GM12864 (cell line): ENCODE data around the gene PARM1.

ENCODE experiments used
- DNase-seq: peaks from one replicate; pipeline ENCODE4 v3.0.0-alpha.2; 2011; ENCODE audit warnings: low read depth
- H3K4me3 ChIP-seq: 2 replicates; pipeline ENCODE4 v1.5.1; 2011; ENCODE audit warnings: mild to moderate bottlenecking, low read depth, low read length, control low read depth
- CTCF ChIP-seq: IDR thresholded peaks from 2 replicates; pipeline ENCODE4 v1.5.1; 2011; ENCODE audit warnings: low read depth, mild to moderate bottlenecking, moderate library complexity, low read length, control low read depth, inconsistent platforms; ENCODE audit errors: missing control alignments

PARM1 gene

GRCh38 chr4:74926007-74926406 is 6.9 kb upstream of the PARM1 start:
- DNase-seq: no peak
- no peak overlapping the region for H3K4me3 ChIP-seq
- TF ChIP-seq CTCF: no peak

- no peak overlapping the region for H3K4me3 ChIP-seq
- peak; percentile 26 for DNase-seq
- no peak for TF ChIP-seq CTCF
Observed at GRCh38 chr4:74930162-74930561, 2.8 kb upstream of the PARM1 start.

DNA sequence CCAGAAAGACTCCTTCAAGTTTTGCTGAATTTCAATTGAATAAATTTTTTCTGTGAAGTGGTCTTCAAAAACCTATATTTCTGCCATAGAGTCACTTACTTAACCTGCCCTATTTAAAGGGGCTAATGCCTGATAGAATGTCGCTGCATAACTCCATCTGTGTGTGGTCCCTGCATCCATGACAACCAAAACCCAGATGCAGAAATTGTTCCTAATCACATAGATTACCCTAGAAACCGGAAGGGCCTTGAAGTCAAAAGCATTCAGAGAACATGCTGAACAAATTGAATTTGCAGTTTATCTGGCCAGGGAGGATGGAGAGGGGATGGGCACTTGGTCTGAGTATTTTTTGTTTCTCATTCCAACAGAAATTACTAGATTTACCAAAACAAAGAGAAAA is 1.5 kb upstream of the PARM1 start:
- H3K4me3 ChIP-seq: no peak overlapping the region
- no peak for TF ChIP-seq CTCF
- no peak for DNase-seq

DNA sequence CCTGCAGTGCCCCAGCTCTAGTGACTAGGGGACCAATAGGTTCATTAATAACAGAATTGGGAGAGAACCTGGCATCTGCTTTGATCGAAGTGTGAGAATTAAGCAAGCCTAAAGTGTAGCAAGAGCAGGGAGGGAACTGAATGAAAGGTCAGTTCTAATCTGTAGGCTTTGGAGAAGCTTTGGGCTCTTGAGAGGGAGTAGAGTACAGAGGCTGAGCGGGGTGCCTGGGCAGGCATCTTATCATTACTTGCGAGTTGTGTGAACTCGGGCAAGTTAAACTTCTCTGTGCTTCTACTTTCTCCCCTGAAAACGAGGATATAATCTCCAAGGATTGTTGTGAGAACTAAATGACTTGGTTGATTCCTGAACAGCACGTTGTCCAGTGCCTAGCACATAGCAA is 906 bp upstream of the PARM1 start:
- no peak for TF ChIP-seq CTCF
- no peak overlapping the region for H3K4me3 ChIP-seq

GRCh38 chr4:74933562-74934015 is 673 bp downstream of the PARM1 start:
- no peak for TF ChIP-seq CTCF
- peak overlapping the region; percentile 61 for H3K4me3 ChIP-seq
- no peak for DNase-seq

More for the DNA sequence above, 906 bp upstream of the PARM1 start:
- no peak for DNase-seq

DNA sequence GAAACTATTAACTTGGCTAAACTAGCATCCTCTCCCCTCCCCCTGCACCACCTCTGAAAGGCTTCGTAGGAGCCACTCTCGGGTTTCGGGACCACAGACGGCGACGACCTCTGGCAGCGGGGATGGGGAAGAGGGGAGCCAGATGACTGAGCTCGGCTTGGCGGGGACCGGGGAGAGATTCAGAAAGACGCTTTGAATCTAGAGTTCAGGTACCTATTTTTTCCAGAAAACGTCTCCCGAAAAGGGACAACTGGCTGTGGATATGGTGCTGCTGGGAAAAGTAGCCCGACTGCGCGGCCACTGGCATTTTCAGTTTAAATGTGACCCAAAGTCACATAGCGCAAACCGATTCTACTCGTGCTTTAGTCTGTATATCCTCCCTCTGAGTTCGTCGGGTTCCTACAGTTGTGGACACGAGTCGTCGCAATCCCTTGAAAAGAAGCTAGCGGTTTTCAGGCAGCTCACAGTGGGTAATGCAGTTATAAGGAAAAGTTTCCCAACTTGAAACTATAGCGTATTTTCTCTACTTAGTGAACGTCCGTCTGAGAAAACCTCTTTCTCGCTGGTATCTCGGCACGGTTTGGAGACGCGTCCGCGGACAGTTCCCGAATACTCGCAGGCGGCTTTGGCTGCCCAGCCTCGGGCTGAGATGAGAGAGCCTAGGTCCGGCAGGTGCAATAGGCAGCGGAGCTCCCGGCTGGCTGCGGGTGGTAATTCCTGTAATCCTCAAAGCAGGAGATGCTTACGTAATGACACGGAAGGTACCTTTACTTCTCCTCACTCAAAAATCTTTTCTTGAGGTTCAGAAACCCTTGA is 1.3 kb downstream of the PARM1 start:
- no peak for DNase-seq
- peak overlapping the region; percentile 61 for H3K4me3 ChIP-seq
- TF ChIP-seq CTCF: no peak

DNA sequence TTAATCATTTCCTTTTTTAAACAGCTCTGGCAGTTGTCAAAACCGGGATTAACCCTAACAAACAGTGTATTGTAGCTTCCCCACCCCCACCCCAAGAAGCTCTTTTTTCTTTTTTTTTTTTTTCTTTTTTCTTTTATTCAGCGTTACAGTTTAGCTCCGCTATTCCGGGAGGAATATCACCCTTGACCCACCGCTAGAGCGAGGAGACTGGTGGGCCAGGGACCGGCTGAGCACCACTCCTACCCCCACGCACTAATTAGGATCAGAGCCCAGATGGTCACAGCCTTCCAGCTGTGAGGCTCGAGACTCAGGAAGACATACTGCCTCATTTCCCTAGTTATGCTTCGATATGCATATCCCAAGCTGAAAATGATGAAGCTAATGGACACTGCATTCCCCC is 2.0 kb downstream of the PARM1 start:
- no peak overlapping the region for H3K4me3 ChIP-seq
- no peak for TF ChIP-seq CTCF
- DNase-seq: no peak
